NT2/D1 (cell line): ENCODE results near the gene TSPAN9.

Source experiments
- DNase-seq: peaks from one replicate; pipeline ENCODE4 v3.0.0-alpha.2; 2011; ENCODE audit warnings: low read depth, low spot score
- H3K27me3 ChIP-seq: 2 replicates; pipeline ENCODE4 v1.6.0; 2011; ENCODE audit warnings: mild to moderate bottlenecking; ENCODE audit not compliant: insufficient read length, insufficient read depth
- H3K36me3 ChIP-seq: 2 replicates; pipeline ENCODE4 v1.6.1; 2011; ENCODE audit warnings: mild to moderate bottlenecking, low read length, mixed read lengths; ENCODE audit not compliant: insufficient read depth, insufficient read length
- H3K4me1 ChIP-seq: 2 replicates; pipeline ENCODE4 v1.5.1; 2011; ENCODE audit not compliant: insufficient read depth, insufficient read length
- H3K4me3 ChIP-seq: 2 replicates; pipeline ENCODE4 v1.5.1; 2011; ENCODE audit warnings: low read depth; ENCODE audit not compliant: insufficient read length
- H3K9ac ChIP-seq: 2 replicates; pipeline ENCODE4 v1.6.0; 2011; ENCODE audit warnings: low read depth; ENCODE audit not compliant: insufficient read length
- H3K9me3 ChIP-seq: 2 replicates; pipeline ENCODE4 v1.5.1; 2011; ENCODE audit warnings: mild to moderate bottlenecking, low read length; ENCODE audit not compliant: insufficient read depth
- SUZ12 ChIP-seq: IDR thresholded peaks from 2 replicates; pipeline ENCODE4 v1.6.1; 2011; ENCODE audit not compliant: insufficient read length, insufficient read depth; ENCODE audit errors: extremely low read depth
- YY1 ChIP-seq: IDR thresholded peaks from 2 replicates; pipeline ENCODE4 v1.6.1; 2011; ENCODE audit not compliant: insufficient read length, insufficient read depth
- ZNF274 ChIP-seq: IDR thresholded peaks from 2 replicates; pipeline ENCODE4 v1.6.1; 2011; ENCODE audit warnings: mild to moderate bottlenecking, low read depth, low read length

Gene TSPAN9

DNA sequence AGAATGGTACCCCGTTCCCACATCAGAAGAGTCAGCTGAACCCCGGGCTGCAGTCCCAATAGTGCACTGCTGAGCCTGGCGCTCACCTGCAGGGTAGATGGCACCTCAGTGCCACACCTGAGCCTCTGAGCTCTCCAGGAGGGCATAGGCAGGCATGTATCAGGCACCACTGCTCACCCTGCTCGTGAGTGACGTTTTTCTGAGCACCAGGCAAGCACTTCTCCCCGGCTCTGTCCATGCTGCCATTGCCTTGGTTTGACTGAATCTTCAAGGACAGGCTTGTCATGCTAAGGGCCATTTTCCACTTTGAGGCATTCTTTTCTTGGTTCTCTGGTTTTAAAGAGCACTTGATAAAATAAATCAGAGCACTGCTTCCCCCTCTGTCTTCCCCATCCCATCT lies 252.2 kb downstream of the TSPAN9 start:
- Histone ChIP-seq H3K4me3 (no peak overlapping the region), H3K9me3 (no peaks in the 10 kb centered on the region), H3K9ac (no peak overlapping the region), H3K4me1 (peaks cover 27% of the 10 kb centered on the region), H3K36me3 (no peaks in the 10 kb centered on the region), H3K27me3 (no peaks in the 10 kb centered on the region)
- TF ChIP-seq SUZ12 = no peak
- no peak for TF ChIP-seq ZNF274
- no peak for TF ChIP-seq YY1
- no peak for DNase-seq

DNA sequence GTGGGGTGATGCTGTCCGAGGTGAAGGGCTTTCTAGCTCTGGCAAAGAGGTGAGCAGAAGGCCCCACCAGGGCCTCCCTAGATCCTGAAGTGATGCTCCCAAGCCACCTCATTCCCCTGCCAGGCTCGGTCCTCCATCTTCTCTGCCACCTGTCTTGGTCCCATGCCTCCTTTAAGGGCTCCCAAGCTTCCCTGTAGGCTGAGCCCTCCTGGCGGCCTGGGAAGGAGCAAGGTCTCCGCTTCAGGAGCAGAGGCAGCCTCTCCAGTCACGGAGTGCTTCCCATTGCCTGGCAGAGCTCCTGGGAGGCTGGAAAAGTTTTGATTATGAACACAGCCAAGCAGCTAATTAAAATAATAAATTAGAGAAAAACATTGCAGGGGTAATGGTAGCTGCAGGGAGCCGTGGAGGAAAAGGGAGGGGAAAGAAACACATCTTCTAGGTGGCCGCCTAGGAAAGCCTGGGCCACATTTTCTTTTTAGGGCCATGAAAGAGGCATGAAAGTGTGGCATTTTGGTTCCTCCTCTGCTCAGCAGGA lies 253.9 kb downstream of the TSPAN9 start:
- no peaks in the 10 kb centered on the region for H3K36me3 ChIP-seq
- no peak for DNase-seq

DNA sequence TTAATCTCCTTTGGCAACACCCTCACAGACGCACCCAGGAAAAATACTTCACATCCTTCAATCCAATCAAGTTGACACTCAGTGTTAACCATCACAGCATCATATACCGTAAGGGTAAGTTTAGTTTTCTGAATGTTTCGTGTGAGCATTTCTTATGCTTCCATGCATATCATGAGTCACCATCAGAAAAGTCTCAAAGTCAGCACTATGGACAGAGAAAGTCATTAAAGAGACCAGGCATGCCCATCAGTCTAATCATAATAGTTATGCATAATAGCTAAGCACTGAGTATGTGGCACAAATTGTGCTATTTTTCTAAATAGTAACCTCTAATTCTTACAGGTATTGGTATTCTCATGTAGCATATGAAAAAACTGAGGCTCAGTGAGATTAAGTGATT lies 255.0 kb downstream of the TSPAN9 start:
- Histone ChIP-seq H3K27me3 (no peaks in the 10 kb centered on the region), H3K9ac (no peak overlapping the region), H3K36me3 (no peaks in the 10 kb centered on the region), H3K4me1 (peaks cover 25% of the 10 kb centered on the region), H3K4me3 (no peak overlapping the region), H3K9me3 (no peaks in the 10 kb centered on the region)
- no peak for TF ChIP-seq ZNF274
- TF ChIP-seq YY1 = no peak
- no peak for TF ChIP-seq SUZ12
- no peak for DNase-seq

More for the DNA sequence above, 253.9 kb downstream of the TSPAN9 start:
- H3K9me3 ChIP-seq = no peaks in the 10 kb centered on the region
- H3K4me3 ChIP-seq = no peak overlapping the region
- H3K4me1 ChIP-seq = peaks cover 27% of the 10 kb centered on the region
- TF ChIP-seq SUZ12 = no peak
- no peak for TF ChIP-seq ZNF274
- no peak for TF ChIP-seq YY1
- no peak overlapping the region for H3K9ac ChIP-seq
- H3K27me3 ChIP-seq = no peaks in the 10 kb centered on the region

DNA sequence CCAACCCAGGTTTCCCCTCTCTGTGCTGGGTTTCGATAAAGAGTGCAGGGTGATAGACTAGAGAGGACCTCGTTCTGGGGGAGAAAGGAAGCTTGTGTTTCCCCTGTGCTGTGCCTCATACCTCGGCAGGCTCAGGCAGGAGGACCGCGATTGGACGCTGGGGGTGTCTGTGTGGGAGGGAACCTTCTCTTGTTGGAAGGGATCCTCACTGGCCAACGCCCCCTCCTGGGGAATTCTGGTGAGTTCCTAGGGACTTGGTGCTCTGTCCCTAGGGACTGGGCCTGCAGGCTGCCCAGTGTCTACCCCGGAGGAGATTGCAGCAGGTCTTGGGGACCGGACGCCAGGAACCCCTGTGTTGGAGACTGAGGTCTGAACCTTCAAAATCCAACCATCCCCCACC lies 256.4 kb downstream of the TSPAN9 start:
- Histone ChIP-seq H3K9ac (no peak overlapping the region), H3K36me3 (no peaks in the 10 kb centered on the region), H3K27me3 (no peaks in the 10 kb centered on the region), H3K4me3 (no peak overlapping the region), H3K4me1 (peaks cover 12% of the 10 kb centered on the region), H3K9me3 (peaks cover 9% of the 10 kb centered on the region; the same call in 1 of the 2 replicates)
- DNase-seq = peak; percentile 84
- TF ChIP-seq YY1 = no peak
- no peak for TF ChIP-seq ZNF274
- no peak for TF ChIP-seq SUZ12

DNA sequence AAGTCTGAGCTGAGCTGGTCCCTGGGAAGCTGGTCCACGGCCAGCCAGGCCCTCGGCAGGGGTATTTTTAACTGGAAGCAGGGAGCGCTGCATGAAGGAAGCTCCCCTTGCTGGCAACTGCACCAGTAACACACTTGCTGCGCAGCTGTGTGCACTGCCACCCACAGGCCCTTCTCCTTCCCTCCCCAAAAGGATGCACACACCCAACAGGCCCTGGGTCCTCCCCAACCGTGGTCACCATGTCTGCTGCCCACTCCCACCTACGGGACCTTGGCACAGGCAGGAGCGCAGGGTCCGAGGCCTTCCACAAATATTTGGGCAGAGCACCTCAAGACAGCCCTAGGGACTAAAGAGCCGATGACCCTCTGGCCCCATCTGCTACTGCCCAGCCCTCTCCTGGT lies 256.8 kb downstream of the TSPAN9 start:
- Histone ChIP-seq H3K9ac (no peak overlapping the region), H3K9me3 (peaks cover 13% of the 10 kb centered on the region; the same call in 1 of the 2 replicates), H3K4me1 (peaks cover 8% of the 10 kb centered on the region), H3K27me3 (no peaks in the 10 kb centered on the region), H3K36me3 (no peaks in the 10 kb centered on the region), H3K4me3 (no peak overlapping the region)
- no peak for TF ChIP-seq YY1
- TF ChIP-seq SUZ12 = no peak
- TF ChIP-seq ZNF274 = no peak
- no peak for DNase-seq

DNA sequence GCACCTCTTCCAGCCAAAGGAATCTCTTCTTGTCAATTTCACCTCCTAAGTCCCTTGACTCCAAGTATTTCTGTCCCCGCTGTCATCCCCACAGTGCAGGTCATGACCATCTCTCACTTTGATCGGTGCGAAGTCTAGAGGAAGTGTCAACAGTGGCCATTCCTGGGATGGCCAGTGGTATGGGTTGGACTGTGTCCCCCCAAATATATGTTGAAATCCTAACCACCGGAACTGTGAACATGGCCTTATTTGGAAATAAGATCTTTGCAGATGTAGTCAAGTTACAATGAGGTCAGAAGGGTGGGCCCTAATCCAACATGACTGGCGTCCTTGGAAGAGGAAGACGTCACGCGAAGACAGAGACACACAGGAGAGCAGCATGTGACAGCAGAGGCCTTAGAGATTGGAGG lies 257.9 kb downstream of the TSPAN9 start:
- no peak for TF ChIP-seq YY1
- TF ChIP-seq SUZ12 = no peak
- H3K27me3 ChIP-seq = no peaks in the 10 kb centered on the region
- H3K36me3 ChIP-seq = no peaks in the 10 kb centered on the region
- peaks cover 3% of the 10 kb centered on the region for H3K4me1 ChIP-seq
- peaks cover 13% of the 10 kb centered on the region; the same call in 1 of the 2 replicates for H3K9me3 ChIP-seq
- no peak overlapping the region for H3K9ac ChIP-seq
- no peak overlapping the region for H3K4me3 ChIP-seq
- DNase-seq = no peak
